HepG2 (cell line): ENCODE data around the gene RRP12. TPM values are rescaled to one million over a fixed set of nuclear protein-coding genes. Genes with fewer than 3 reads are reported as not detected.

Source experiments
- ARID3A ChIP-seq: IDR thresholded peaks from 2 replicates; pipeline ENCODE4 v1.6.1; 2012; ENCODE audit warnings: low read depth, low read length, improper control_type of control experiment
- HOXA3 ChIP-seq: sonication (generic); formaldehyde crosslinking; IDR thresholded peaks from 2 replicates; pipeline ENCODE4 v1.5.0; 2020; ENCODE audit warnings: missing genetic modification reagents
- MBD4 ChIP-seq: IDR thresholded peaks from 2 replicates; pipeline ENCODE4 v1.6.1; 2012; ENCODE audit warnings: low read length, inconsistent platforms, borderline replicate concordance
- MIXL1 ChIP-seq: IDR thresholded peaks from 2 replicates; pipeline ENCODE4 v1.6.1; 2016
- MTA1 ChIP-seq: sonication (generic); formaldehyde crosslinking; IDR thresholded peaks from 2 replicates; pipeline ENCODE4 v1.4.0; 2020; ENCODE audit warnings: missing genetic modification reagents, mild to moderate bottlenecking, borderline replicate concordance
- SALL1 ChIP-seq: sonication (generic); formaldehyde crosslinking; IDR thresholded peaks from 2 replicates; pipeline ENCODE4 v1.8.0; 2022; ENCODE audit warnings: mild to moderate bottlenecking, missing genetic modification reagents
- ZBTB2 ChIP-seq: sonication (generic); formaldehyde crosslinking; IDR thresholded peaks from 2 replicates; pipeline ENCODE4 v1.8.0; 2022; ENCODE audit warnings: low read depth, missing genetic modification reagents
- ZBTB34 ChIP-seq: sonication (generic); formaldehyde crosslinking; IDR thresholded peaks from 2 replicates; pipeline ENCODE4 v1.8.0; 2022; ENCODE audit warnings: mild to moderate bottlenecking, missing genetic modification reagents
- ZNF274 ChIP-seq: sonication (generic); formaldehyde crosslinking; IDR thresholded peaks from 2 replicates; pipeline ENCODE4 v1.5.1; 2020; ENCODE audit warnings: mild to moderate bottlenecking, missing genetic modification reagents
- ZNF552 ChIP-seq: sonication (generic); formaldehyde crosslinking; IDR thresholded peaks from 2 replicates; pipeline ENCODE4 v1.9.0; 2022; ENCODE audit warnings: missing genetic modification reagents, mild to moderate bottlenecking, borderline replicate concordance
- ZNF564 ChIP-seq: sonication (generic); formaldehyde crosslinking; IDR thresholded peaks from 2 replicates; pipeline ENCODE4 v1.8.1; 2023; ENCODE audit warnings: mild to moderate bottlenecking, missing genetic modification reagents
- ZNF816 ChIP-seq: sonication (generic); formaldehyde crosslinking; IDR thresholded peaks from 2 replicates; pipeline ENCODE4 v1.8.0; 2022; ENCODE audit warnings: missing genetic modification reagents, mild to moderate bottlenecking, borderline replicate concordance
- polyA plus RNA-seq, 8 experiments: library from polyadenylated mRNA; depleted of rRNA in 3 of 8; stranded (reverse) in 7 of 8; unstranded in 1 of 8; fragments of >200 nt; fragmentation: Illumina TruSeq in 4 of 8; extraction: Trizol in 4 of 8; gene quantifications; 2 replicates each; pipeline versions ENCODE4 v1.2.1 to v1.2.3, GENCODE V29; 2011 to 2016; ENCODE audit warnings: low read depth in 4 of 8, missing spikeins in 1 of 8, mixed read lengths in 1 of 8; ENCODE audit not compliant: insufficient read depth in 1 of 8
- total RNA-seq, 5 experiments: library from RNA; depleted of rRNA; stranded (reverse); fragments of >200 nt; fragmentation: Illumina TruSeq; extraction: Trizol; gene quantifications; 2 replicates each; pipeline ENCODE4 v1.2.3, GENCODE V29; 2016; ENCODE audit warnings: low read depth in 1 of 5
- TF ChIP-seq, protein P1 (sequence below): sonication (generic); formaldehyde crosslinking; IDR thresholded peaks from 2 replicates; pipeline ENCODE4 v1.4.0; 2020; ENCODE audit warnings: missing genetic modification reagents
- TF ChIP-seq, protein P2 (sequence below): sonication (generic); formaldehyde crosslinking; IDR thresholded peaks from 2 replicates; pipeline ENCODE4 v1.4.0; 2020; ENCODE audit warnings: mild to moderate bottlenecking, missing genetic modification reagents
- TF ChIP-seq, protein P3 (sequence below): sonication (generic); formaldehyde crosslinking; IDR thresholded peaks from 2 replicates; pipeline ENCODE4 v1.8.0; 2023; ENCODE audit warnings: mild to moderate bottlenecking, missing genetic modification reagents

Gene RRP12
- total and polyA plus RNA-seq, 2 of the 13 experiments (the other 11 are each of a cell fraction or from before 2014, with no cell fraction given), result 13.2 to 39.4 TPM

DNA sequence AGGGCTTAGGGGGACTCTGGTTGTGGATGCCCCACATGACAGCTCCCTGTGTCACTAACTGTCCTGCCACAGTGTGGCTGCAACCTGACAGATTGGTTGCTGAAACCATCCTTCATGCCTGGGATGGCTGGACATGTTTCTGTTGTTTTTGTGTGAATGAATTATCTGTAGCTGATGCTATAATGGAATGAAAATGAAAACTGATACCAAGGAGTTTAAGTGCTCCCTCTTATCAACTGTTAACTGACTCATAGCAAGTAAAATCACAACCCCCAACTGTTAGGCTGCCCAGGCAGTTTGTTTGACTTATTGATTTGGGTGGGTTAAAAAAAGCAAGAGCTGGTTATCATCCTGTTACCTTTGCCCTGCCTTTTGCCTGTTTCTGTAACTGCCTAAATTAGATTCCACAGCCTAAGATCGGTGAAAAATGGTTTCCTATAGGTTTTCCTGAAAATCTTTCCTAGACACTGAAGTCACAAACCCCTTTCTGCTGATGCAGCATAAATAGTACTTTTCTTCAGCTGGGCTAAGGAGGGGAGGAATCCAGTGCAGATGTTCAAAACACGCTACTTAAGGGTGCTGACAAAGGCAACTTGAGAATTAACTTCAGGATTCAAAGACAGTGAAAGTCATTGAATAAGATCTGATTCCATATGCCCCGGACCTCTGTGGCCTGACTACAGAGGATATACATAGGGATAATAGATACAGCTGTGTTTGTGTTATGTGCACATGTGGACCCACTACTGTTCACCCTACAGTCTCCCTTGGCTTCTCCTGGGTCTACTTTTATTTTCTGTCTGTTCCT is 72.3 kb downstream of the RRP12 start (continued):
- TF ChIP-seq, protein P1, sequence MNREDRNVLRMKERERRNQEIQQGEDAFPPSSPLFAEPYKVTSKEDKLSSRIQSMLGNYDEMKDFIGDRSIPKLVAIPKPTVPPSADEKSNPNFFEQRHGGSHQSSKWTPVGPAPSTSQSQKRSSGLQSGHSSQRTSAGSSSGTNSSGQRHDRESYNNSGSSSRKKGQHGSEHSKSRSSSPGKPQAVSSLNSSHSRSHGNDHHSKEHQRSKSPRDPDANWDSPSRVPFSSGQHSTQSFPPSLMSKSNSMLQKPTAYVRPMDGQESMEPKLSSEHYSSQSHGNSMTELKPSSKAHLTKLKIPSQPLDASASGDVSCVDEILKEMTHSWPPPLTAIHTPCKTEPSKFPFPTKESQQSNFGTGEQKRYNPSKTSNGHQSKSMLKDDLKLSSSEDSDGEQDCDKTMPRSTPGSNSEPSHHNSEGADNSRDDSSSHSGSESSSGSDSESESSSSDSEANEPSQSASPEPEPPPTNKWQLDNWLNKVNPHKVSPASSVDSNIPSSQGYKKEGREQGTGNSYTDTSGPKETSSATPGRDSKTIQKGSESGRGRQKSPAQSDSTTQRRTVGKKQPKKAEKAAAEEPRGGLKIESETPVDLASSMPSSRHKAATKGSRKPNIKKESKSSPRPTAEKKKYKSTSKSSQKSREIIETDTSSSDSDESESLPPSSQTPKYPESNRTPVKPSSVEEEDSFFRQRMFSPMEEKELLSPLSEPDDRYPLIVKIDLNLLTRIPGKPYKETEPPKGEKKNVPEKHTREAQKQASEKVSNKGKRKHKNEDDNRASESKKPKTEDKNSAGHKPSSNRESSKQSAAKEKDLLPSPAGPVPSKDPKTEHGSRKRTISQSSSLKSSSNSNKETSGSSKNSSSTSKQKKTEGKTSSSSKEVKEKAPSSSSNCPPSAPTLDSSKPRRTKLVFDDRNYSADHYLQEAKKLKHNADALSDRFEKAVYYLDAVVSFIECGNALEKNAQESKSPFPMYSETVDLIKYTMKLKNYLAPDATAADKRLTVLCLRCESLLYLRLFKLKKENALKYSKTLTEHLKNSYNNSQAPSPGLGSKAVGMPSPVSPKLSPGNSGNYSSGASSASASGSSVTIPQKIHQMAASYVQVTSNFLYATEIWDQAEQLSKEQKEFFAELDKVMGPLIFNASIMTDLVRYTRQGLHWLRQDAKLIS (CRISPR knock-in tag), result no peak
- TF ChIP-seq ZNF564 (CRISPR knock-in tag), result no peak
- TF ChIP-seq MTA1, result no peak
- TF ChIP-seq ZNF816, result no peak
- peak; percentile 64; the same call in 1 of the 2 replicates for TF ChIP-seq SALL1
- peak; percentile 65 for TF ChIP-seq HOXA3
- peak; percentile 91; the same call in 1 of the 2 replicates for TF ChIP-seq MIXL1
- TF ChIP-seq, protein P2, sequence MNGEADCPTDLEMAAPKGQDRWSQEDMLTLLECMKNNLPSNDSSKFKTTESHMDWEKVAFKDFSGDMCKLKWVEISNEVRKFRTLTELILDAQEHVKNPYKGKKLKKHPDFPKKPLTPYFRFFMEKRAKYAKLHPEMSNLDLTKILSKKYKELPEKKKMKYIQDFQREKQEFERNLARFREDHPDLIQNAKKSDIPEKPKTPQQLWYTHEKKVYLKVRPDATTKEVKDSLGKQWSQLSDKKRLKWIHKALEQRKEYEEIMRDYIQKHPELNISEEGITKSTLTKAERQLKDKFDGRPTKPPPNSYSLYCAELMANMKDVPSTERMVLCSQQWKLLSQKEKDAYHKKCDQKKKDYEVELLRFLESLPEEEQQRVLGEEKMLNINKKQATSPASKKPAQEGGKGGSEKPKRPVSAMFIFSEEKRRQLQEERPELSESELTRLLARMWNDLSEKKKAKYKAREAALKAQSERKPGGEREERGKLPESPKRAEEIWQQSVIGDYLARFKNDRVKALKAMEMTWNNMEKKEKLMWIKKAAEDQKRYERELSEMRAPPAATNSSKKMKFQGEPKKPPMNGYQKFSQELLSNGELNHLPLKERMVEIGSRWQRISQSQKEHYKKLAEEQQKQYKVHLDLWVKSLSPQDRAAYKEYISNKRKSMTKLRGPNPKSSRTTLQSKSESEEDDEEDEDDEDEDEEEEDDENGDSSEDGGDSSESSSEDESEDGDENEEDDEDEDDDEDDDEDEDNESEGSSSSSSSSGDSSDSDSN (CRISPR knock-in tag), result no peak
- TF ChIP-seq ZBTB2 (CRISPR knock-in tag), result no peak
- TF ChIP-seq MBD4, result peak; percentile 78
- TF ChIP-seq ZBTB34 (CRISPR knock-in tag), result peak; percentile 98
- no peak for TF ChIP-seq ZNF552
- TF ChIP-seq, protein P3, sequence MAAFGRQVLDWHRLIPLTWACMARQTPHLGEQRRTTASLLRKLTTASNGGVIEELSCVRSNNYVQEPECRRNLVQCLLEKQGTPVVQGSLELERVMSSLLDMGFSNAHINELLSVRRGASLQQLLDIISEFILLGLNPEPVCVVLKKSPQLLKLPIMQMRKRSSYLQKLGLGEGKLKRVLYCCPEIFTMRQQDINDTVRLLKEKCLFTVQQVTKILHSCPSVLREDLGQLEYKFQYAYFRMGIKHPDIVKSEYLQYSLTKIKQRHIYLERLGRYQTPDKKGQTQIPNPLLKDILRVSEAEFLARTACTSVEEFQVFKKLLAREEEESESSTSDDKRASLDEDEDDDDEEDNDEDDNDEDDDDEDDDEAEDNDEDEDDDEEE (CRISPR knock-in tag), result no peak
- no peak for TF ChIP-seq ZNF274
- TF ChIP-seq ARID3A, result no peak
